PFSK-1 (cell line): ENCODE measurements around the gene CDKN2D.

Source experiments
- POLR2AphosphoS5 ChIP-seq: IDR thresholded peaks from 2 replicates; pipeline ENCODE4 v1.6.1; 2012; ENCODE audit warnings: low read depth, mild to moderate bottlenecking, control low read depth, low read length, moderate library complexity
- REST ChIP-seq, 2 experiments: IDR thresholded peaks; 2 replicates each; pipeline versions ENCODE4 v1.6.1 to v1.8.0; 2011 to 2012; ENCODE audit warnings: low read depth in 2 of 2, low read length in 2 of 2, control low read depth in 1 of 2, inconsistent platforms in 1 of 2, mild to moderate bottlenecking in 1 of 2, moderate library complexity in 1 of 2; ENCODE audit not compliant: insufficient read depth in 1 of 2
- SIN3A ChIP-seq: IDR thresholded peaks from 2 replicates; pipeline ENCODE4 v1.6.1; 2012; ENCODE audit warnings: mild to moderate bottlenecking, low read length, moderate library complexity, borderline replicate concordance; ENCODE audit not compliant: insufficient read depth

DNA sequence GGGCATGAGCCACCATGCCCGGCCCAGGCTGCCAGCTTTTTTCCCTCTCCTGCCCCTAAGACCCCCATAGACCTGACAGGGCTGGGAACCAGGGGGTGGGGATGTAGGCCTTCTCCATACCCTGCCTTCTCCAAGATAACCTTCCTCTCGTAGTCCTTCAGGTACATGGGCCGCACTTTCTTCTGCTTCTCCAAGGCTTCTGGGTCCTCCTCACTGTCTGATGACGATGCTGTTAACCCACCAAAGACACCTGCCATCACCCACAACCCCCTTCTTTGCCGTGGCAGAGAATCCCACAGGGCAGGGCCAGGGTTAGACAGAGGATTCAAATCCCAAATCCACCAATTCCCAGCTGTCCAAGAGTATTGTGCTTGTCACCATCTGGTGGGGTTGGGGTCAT, 6.2 kb downstream of the CDKN2D start:
- TF ChIP-seq POLR2AphosphoS5 (no peak), REST (IDR thresholded peaks at IDR 0.05; ENCODE audit: insufficient read depth in 1 of 2, low read depth in 2 of 2, low read length in 2 of 2) (no peak), SIN3A (no peak)
